ENCODE results near the gene THBD.

The THBD gene

GRCh38 chr20:23050076-23050838 lies 785 bp upstream of the THBD start:
- no peak overlapping the region for H3K9ac ChIP-seq (ENCODE audit: low read length)
- H3K27ac ChIP-seq (ENCODE audit: low read length) = no peak overlapping the region
- no peaks in the 10 kb centered on the region for H4K20me1 ChIP-seq (ENCODE audit: insufficient read depth, low read length)
- H3K36me3 ChIP-seq (replicated peaks; ENCODE audit: insufficient read depth, low read length) = no peaks in the 10 kb centered on the region
- H3F3A ChIP-seq (ENCODE audit: insufficient read depth, low read length) = no peaks in the 10 kb centered on the region
- H3K27me3 ChIP-seq (replicated peaks; ENCODE audit: insufficient read depth, low read length) = no peaks in the 10 kb centered on the region
- no peak overlapping the region for H2AFZ ChIP-seq (ENCODE audit: low read length)
- H3K4me3 ChIP-seq (ENCODE audit: low read length) = no peak overlapping the region
- no peak overlapping the region for H3K4me2 ChIP-seq (ENCODE audit: low read depth, low read length)
- no peak for TF ChIP-seq EZH2 (optimal IDR thresholded peaks at IDR 0.05; ENCODE audit: low read depth, low read length)
- TF ChIP-seq CTCF (IDR thresholded peaks at IDR 0.05; ENCODE audit: low read length) = no peak
- TF ChIP-seq EZH2phosphoT487 (IDR thresholded peaks at IDR 0.05; ENCODE audit: low read length) = no peak
- H3K9me3 ChIP-seq (replicated peaks; ENCODE audit: insufficient read depth, low read length) = no peaks in the 10 kb centered on the region
- H3K79me2 ChIP-seq (ENCODE audit: low read length) = no peaks in the 10 kb centered on the region
- no peaks in the 10 kb centered on the region for H3K4me1 ChIP-seq (ENCODE audit: low read length)
- no peak for DNase-seq
- H3K9me2 ChIP-seq (replicated peaks; ENCODE audit: insufficient read depth, low read length) = no peaks in the 10 kb centered on the region

GRCh38 chr20:23048283-23049200 lies 930 bp downstream of the THBD start:
- H3K9ac ChIP-seq (ENCODE audit: low read length) = no peak overlapping the region
- H3K4me3 ChIP-seq (ENCODE audit: low read length) = no peak overlapping the region
- H4K20me1 ChIP-seq (ENCODE audit: insufficient read depth, low read length) = no peaks in the 10 kb centered on the region
- no peaks in the 10 kb centered on the region for H3K36me3 ChIP-seq (replicated peaks; ENCODE audit: insufficient read depth, low read length)
- H3K4me1 ChIP-seq (ENCODE audit: low read length) = no peaks in the 10 kb centered on the region
- H3K79me2 ChIP-seq (ENCODE audit: low read length) = no peaks in the 10 kb centered on the region
- H3F3A ChIP-seq (ENCODE audit: insufficient read depth, low read length) = no peaks in the 10 kb centered on the region
- no peaks in the 10 kb centered on the region for H3K27me3 ChIP-seq (replicated peaks; ENCODE audit: insufficient read depth, low read length)
- no peak for TF ChIP-seq EZH2phosphoT487 (IDR thresholded peaks at IDR 0.05; ENCODE audit: low read length)
- no peak for TF ChIP-seq CTCF (IDR thresholded peaks at IDR 0.05; ENCODE audit: low read length)
- no peak for TF ChIP-seq EZH2 (optimal IDR thresholded peaks at IDR 0.05; ENCODE audit: low read depth, low read length)
- H3K9me2 ChIP-seq (replicated peaks; ENCODE audit: insufficient read depth, low read length) = no peaks in the 10 kb centered on the region
- H3K9me3 ChIP-seq (replicated peaks; ENCODE audit: insufficient read depth, low read length) = no peaks in the 10 kb centered on the region
- DNase-seq = no peak
- no peak overlapping the region for H3K27ac ChIP-seq (ENCODE audit: low read length)
- no peak overlapping the region for H3K4me2 ChIP-seq (ENCODE audit: low read depth, low read length)
- no peak overlapping the region for H2AFZ ChIP-seq (ENCODE audit: low read length)

- Histone ChIP-seq H3K9ac (ENCODE audit: low read length) (no peak overlapping the region), H3K4me1 (ENCODE audit: low read length) (no peaks in the 10 kb centered on the region), H2AFZ (ENCODE audit: low read length) (no peak overlapping the region), H3K4me3 (ENCODE audit: low read length) (no peak overlapping the region), H3K27ac (ENCODE audit: low read length) (no peak overlapping the region), H3K9me3 (replicated peaks; ENCODE audit: insufficient read depth, low read length) (no peaks in the 10 kb centered on the region), H3K79me2 (ENCODE audit: low read length) (no peaks in the 10 kb centered on the region), H3K4me2 (ENCODE audit: low read depth, low read length) (no peak overlapping the region), H3K9me2 (replicated peaks; ENCODE audit: insufficient read depth, low read length) (no peaks in the 10 kb centered on the region), H3F3A (ENCODE audit: insufficient read depth, low read length) (no peaks in the 10 kb centered on the region), H4K20me1 (ENCODE audit: insufficient read depth, low read length) (no peaks in the 10 kb centered on the region), H3K27me3 (replicated peaks; ENCODE audit: insufficient read depth, low read length) (no peaks in the 10 kb centered on the region), H3K36me3 (replicated peaks; ENCODE audit: insufficient read depth, low read length) (no peaks in the 10 kb centered on the region)
- TF ChIP-seq EZH2 (optimal IDR thresholded peaks at IDR 0.05; ENCODE audit: low read depth, low read length) (no peak), EZH2phosphoT487 (IDR thresholded peaks at IDR 0.05; ENCODE audit: low read length) (no peak), CTCF (IDR thresholded peaks at IDR 0.05; ENCODE audit: low read length) (no peak)
- DNase-seq = no peak
These were observed 1.7 kb downstream of the THBD start for GRCh38 chr20:23047738-23048214.
